Endothelial cell of umbilical vein (primary cell): ENCODE results near the gene TSC22D1.

Source experiments
- CTCF ChIP-seq, 2 donors: IDR thresholded peaks; 1 replicate in 1 of 2; 2 replicates in 1 of 2; pipeline ENCODE4 v1.5.1; 2011; ENCODE audit warnings: low read length in 2 of 2, mild to moderate bottlenecking in 2 of 2, moderate library complexity in 2 of 2, control low read depth in 1 of 2, inconsistent platforms in 1 of 2, low read depth in 1 of 2; ENCODE audit not compliant: insufficient read depth in 1 of 2; ENCODE audit errors: extremely low read depth in 1 of 2
- POLR2A ChIP-seq: IDR thresholded peaks from 2 replicates; pipeline ENCODE4 v1.6.1; 2012; ENCODE audit warnings: low read depth, mild to moderate bottlenecking, control low read depth, low read length
- POLR2AphosphoS5 ChIP-seq: IDR thresholded peaks from 2 replicates; pipeline ENCODE4 v1.6.1; 2012; ENCODE audit warnings: low read depth, mild to moderate bottlenecking, control low read depth, low read length, moderate library complexity; ENCODE audit not compliant: insufficient read depth

GRCh38 chr13:44542361-44542760, 33.8 kb downstream of the TSC22D1 start:
- TF ChIP-seq CTCF (IDR thresholded peaks at IDR 0.05; ENCODE audit: extremely low read depth in 1 of 2, insufficient read depth in 1 of 2, low read depth in 1 of 2, low read length in 2 of 2) (no peak), POLR2A (no peak), POLR2AphosphoS5 (no peak)
